Left lobe of liver (tissue), 2 donors: ENCODE results near the gene PHF23. TPM values are rescaled to one million over a fixed set of nuclear protein-coding genes. Genes with fewer than 3 reads are reported as not detected.

Source experiments
- ATAC-seq: fragments of 200-7000 bp; cut with Tn5 transposase; one replicate; pipeline ENCODE4 v1.9.1; 2020; ENCODE audit warnings: mild to moderate bottlenecking, moderate library complexity
- DNase-seq: peaks from one replicate; pipeline ENCODE4 v3.0.0-alpha.2; 2020; ENCODE audit warnings: low spot score
- total RNA-seq: library from RNA; stranded (reverse); gene quantifications from one replicate; pipeline ENCODE4 v1.2.1, GENCODE V29; 2021
- donor health status: DM: no; HTN: no; CAD: no; lungs with moderate emphysema.
- donor health status: DM: no; HTN: yes; CAD: no.

The PHF23 gene
- 16.5 TPM for total RNA-seq

DNA sequence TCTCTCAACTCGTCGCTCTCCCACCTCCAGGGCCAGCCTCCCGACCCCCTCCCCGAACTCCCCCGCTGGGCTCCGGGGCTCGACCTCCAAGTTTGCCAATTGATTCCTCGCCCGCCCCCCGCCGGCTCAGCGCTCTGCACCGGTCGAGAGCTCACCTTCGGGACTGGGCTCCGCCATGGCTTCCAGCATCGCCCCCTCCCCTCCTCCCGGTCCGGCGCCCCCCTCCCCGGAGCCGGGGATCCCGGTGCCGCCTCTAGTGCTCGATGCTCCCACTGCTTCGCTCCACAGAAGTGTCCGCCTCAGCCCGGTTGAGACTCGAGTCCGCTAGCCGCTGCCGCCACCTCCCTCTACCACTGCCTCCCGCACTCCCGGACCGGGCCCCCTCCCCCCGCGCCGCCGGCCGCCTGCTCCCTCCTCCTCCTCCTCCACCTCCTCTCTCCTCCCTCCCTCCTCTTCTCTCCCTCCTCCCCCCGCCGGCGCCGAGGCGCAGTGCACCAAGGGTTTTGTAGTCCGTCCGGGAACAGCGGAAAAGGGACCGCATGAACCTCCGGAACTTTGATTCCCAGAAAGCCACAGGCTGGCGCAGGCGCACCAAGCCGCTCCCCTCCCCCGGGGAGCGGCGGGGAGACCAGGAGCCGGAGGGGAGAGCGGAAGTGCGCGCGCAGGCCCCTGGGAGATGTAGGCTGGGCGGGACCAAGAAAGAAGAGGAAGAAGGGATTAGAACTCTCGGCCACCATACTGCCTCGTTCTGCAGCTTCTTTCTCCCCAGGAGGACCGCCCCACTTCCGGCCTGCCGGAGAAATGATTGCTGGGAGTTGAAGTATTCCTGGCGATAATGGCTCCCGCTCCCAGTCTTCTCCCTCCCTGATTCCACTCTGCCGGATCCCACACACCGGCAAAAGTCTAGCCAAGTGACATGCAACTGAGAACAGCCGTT, at the start of gene PHF23:
Gene PHF23, minus strand, starts transcription at position 367 of the 937 bp plus-strand sequence. Its CDS starts 178 bp downstream, at position 189.
- peak; percentile 72 for ATAC-seq
- DNase-seq, result peak; percentile 99

DNA sequence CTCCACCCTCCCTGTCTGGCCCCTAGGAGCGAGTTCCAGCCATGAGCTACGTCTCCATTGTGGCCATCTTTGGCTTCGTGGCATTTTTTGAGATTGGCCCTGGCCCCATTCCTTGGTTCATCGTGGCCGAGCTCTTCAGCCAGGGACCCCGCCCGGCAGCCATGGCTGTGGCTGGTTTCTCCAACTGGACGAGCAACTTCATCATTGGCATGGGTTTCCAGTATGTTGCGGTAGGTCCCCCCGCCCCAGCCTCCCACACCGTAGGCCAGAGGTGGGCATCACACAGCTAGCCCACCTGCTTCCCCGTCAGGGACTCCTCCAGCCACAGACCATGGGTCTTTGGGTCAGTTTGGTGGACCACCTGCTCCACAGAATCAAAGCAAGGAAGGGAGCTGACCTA, 46.4 kb upstream of the PHF23 start:
- ATAC-seq, result no peak

DNA sequence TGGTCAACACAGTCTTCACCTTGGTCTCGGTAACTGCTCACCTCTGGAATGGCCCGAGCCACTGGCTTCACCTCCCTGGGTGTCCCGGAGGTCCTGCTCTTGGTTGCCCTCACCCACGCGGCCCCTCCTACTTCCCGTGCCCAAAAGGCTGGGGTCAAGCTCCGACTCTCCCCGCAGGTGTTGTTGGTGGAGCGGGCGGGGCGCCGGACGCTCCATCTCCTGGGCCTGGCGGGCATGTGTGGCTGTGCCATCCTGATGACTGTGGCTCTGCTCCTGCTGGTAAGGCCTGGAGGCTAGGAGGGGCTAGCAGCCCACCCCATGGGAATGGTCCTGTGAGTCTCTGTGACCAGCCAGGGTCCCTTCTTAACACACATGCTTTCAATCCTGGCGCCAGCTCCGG, 45.7 kb upstream of the PHF23 start:
- DNase-seq (no peak), ATAC-seq (no peak)

More for the DNA sequence above, 46.4 kb upstream of the PHF23 start:
- DNase-seq, result no peak

DNA sequence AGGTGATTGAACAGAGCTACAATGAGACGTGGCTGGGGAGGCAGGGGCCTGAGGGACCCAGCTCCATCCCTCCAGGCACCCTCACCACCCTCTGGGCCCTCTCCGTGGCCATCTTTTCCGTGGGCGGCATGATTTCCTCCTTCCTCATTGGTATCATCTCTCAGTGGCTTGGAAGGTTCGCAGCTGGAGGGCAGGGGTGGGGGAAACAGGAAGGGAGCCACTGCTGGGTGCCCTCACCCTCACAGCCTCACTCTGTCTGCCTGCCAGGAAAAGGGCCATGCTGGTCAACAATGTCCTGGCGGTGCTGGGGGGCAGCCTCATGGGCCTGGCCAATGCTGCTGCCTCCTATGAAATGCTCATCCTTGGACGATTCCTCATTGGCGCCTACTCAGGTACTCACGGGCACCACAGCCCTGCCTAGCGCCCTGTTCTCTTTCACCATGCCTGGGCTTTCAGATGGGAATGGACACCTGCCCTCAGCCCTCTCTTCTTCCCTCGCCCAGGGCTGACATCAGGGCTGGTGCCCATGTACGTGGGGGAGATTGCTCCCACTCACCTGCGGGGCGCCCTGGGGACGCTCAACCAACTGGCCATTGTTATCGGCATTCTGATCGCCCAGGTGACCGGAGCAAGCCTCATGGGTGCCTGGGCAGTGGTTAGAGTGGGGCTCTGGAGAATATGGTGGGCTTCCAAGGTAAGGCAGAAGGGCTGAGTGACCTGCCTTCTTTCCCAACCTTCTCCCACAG, 44.4 kb upstream of the PHF23 start:
- no peak for ATAC-seq
- DNase-seq, result no peak

DNA sequence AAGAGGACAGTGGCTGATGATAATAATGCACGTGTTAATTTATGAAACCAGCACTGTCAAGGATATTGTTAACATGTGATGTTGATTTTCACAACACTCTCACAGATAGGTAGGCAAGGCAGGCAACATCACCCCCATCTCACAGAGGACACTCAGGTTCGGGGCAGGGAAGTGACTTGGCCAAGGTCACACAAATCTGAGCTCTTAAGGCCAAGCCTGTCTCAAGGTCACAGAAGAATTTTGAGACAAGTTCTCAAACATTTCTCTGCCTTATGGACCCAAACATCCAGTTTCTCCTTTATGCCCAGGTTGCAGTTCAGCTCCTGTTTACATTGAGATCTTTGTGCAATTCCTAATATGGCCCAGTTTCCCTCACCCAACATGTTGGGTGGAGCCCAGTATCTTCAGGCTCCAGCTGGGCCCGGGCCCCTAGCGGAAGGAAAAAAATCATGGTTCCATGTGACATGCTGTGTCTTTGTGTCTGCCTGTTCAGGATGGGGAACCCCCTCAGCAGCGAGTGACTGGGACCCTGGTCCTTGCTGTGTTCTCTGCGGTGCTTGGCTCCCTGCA, 43.6 kb upstream of the PHF23 start:
- no peak for ATAC-seq
- DNase-seq, result no peak

DNA sequence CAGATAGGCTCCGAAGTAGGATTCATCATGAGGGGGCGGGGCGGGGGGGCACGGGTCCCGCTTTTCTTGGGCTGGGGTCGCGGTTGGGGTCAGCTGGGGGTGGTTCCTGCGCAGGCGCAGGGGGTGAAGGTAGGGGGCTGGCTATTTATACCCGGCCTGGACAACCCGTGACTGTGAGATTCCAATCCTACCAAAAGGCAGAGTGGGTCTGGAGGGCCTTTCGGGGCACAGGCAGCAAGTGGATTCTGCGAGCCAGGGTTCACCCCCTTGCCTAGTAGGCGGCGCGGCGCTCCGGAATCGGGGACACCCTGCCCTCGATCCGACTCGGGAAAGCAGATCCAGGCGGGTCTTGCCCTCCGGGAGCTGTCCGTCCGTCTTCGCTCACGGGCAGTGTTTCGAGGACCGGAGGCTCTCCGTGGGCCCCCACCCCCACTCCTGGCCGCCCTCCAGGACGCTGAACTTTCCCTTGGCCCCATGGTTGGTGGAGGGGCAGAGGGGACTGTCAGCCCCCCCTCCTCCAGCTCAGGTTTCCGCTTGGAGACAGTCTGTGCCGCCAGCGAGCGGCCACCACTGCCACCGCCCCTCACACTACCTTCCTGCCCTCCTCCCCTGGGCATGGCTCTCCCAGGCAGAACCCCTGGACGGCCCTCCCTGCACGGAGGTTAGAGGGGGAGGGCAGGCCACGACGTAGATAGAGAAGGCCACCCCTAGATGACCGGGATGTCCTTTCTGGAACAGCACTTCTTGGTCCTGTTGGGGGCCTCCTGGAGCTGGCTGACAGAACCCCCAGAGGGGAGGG, 42.9 kb upstream of the PHF23 start:
- DNase-seq, result peak; percentile 60
- ATAC-seq, result no peak

DNA sequence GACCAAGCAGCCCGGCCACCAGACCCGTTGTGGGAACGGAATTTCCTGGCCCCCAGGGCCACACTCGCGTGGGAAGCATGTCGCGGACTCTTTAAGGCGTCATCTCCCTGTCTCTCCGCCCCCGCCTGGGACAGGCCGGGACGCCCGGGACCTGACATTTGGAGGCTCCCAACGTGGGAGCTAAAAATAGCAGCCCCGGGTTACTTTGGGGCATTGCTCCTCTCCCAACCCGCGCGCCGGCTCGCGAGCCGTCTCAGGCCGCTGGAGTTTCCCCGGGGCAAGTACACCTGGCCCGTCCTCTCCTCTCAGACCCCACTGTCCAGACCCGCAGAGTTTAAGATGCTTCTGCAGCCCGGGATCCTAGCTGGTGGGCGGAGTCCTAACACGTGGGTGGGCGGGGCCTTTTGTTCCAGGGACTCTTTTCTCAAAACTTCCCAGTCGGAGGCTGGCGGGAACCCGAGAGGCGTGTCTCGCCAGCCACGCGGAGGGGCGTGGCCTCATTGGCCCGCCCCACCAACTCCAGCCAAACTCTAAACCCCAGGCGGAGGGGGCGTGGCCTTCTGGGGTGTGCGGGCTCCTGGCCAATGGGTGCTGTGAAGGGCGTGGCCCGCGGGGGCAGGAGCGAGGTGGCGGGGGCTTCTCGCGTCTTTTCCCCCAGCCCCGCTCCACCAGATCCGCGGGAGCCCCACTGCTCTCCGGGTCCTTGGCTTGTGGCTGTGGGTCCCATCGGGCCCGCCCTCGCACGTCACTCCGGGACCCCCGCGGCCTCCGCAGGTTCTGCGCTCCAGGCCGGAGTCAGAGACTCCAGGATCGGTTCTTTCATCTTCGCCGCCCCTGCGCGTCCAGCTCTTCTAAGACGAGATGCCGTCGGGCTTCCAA, 42.1 kb upstream of the PHF23 start, which contains the start of gene SLC2A4:
Gene SLC2A4, plus strand, starts transcription at position 645 of the 879 bp plus-strand sequence. Its CDS starts 217 bp downstream, at position 862.
- peak; percentile 89 for ATAC-seq
- DNase-seq, result peak; percentile 97

DNA sequence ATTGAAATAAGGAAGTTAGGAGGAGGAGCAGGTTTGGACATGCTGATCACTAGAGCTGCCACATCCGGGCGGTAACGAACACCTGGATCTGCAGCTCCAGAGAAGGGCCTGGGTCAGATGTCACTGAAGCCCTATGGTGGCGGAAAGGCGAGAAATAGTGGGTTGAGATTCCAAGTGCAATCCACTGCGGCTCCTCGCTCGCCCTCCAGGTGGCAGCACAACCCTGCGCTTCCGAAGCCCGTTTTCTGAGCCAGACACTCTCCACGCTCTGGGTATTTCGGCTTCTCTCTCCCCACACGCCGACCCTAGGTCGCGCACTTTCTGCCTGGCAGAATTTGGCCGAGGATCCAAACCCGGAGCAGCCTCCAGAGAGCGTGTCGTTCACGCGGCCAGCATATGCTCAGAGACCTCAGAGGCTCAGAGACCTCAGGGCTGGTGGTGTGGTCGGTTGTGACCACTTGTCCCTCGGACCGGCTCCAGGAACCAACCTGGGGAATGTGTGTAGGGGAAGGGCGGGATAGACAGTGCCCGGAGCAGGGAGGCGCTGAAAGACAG, 41.3 kb upstream of the PHF23 start:
- ATAC-seq (peak; percentile 87), DNase-seq (peak; percentile 85)

DNA sequence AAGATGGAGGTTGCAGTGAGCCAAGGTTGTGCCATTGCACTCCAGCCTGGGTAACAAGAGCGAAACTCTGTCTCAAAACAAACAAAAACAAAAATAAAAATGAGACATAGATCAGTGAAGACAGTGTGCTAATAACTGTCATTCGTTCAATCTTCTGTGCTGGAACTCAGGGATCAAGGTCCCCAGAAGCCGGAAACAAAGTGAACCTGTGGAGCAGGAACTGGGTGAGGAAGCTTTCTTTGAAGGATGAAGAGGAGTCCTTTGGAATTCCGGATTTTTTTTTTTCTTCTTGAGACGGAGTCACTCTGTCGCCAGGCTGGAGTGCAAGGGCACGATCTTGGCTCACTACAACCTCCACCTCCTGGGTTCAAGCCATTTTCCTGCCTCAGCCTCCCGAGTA, 40.2 kb upstream of the PHF23 start:
- ATAC-seq (no peak), DNase-seq (no peak)

DNA sequence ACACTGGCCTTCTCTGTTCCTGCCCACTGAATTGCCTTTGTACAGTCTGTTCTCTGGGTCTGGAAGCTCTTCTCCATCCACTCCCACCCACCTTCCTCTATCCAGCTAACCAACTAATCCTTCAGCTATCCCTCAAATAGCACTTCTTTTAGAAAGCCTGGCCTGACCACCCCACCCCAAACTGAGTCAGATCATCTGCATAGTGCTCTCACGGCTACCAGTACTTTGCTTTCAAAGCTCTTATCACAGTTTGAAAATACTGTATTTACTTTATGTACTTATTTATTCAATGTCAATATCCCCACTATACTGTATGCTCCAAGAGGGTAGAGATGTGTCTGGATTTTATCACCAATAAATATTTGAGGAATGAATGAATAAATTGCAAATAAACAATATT, 27.5 kb upstream of the PHF23 start:
- ATAC-seq (no peak), DNase-seq (no peak)

DNA sequence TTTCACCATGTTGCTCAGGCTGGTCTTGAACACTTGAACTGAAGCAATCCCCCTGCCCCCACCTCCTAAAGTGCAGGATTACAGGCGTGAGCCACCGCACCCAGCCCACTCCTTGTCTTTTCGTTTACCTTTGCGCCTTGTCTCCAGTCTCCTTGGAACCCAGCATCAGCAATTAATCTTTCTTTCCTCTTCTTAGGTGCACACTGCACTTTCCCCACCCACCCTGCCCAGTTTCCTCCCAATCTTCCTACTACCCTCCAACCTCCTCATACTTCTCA, 24.5 kb upstream of the PHF23 start:
- no peak for DNase-seq
- no peak for ATAC-seq

DNA sequence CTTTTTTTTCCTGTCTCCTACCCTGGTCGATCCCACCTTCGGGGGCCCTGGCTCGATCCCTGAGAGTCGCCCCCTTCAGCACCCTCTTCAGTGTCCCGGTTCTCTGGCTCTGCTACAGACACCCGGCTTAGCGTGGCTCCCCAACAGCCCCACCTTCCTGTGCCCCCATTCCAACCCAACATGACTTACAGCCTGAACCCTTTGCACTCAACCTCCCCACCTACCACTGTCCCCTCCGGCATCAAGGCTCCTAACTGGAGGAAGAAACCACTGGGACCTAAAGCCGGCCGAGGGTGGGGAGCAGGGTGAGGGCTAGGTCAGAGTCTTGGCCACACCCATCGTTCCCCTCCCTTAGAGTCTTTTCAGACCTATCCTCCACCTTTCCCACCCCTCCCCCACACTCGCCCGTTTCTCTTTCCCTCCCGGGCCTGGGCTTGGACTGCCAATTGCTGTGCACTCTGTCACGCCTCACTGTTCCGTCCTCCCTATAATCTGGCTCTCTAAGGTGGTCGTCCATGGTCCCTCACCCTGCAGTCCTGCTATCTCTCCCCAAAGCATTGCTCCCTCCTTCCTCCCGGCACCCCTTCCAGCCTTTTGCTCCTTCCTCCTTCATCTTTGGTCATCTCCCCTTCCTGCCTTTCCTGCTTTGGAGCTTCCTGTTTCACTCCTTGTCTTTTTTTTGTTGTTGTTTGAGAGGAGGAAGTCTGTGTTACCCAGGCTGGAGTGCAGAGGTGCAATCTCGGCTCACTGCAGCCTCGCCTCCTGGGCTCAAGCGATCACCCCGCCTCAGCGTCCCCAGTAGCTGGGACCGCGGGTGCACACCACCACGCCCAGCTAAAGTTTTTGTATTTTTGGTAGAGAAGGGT, 23.9 kb upstream of the PHF23 start:
- ATAC-seq, result no peak
- DNase-seq, result no peak

DNA sequence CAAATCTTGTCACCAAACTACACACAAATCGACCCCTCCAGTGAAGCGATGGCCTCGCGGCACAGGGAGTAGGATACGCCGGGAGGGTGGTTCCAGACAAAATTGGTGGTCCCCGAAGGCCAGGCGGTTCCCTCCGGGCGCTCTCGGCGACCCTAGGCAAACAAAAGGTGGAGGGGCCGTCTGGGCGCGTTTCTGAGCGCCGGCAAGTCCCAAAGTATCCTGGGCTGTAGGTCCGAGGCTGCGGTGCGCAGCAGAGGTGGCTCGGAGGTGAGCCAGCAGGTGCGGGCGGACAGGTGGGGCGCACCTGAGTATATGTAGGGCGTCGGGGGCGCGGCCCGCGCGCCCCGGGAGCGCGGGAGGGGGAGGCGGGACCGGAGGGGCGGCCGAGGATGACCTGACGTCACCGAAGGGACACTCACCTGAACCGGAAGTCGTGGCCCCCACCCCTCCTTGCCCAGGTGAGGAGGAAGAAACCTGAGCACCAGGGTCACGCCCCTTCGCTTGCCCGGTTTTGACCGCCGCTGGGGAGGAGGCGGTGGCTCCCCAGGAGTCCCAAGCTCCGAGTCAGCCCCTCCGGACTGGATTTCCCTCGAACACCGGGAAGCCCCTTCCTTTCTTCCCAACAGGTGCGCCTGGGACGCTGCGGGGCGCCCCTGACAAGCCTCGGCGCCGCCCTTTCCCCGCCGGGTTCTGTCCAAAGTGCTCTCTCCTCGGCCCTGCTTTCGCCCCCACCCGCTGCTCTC, 23.1 kb upstream of the PHF23 start, which contains the start of gene CLDN7:
Gene CLDN7, minus strand, starts transcription at position 287 of the 743 bp plus-strand sequence. CDS start 435 bp downstream, outside the sequence.
- DNase-seq, result peak; percentile 62
- no peak for ATAC-seq

DNA sequence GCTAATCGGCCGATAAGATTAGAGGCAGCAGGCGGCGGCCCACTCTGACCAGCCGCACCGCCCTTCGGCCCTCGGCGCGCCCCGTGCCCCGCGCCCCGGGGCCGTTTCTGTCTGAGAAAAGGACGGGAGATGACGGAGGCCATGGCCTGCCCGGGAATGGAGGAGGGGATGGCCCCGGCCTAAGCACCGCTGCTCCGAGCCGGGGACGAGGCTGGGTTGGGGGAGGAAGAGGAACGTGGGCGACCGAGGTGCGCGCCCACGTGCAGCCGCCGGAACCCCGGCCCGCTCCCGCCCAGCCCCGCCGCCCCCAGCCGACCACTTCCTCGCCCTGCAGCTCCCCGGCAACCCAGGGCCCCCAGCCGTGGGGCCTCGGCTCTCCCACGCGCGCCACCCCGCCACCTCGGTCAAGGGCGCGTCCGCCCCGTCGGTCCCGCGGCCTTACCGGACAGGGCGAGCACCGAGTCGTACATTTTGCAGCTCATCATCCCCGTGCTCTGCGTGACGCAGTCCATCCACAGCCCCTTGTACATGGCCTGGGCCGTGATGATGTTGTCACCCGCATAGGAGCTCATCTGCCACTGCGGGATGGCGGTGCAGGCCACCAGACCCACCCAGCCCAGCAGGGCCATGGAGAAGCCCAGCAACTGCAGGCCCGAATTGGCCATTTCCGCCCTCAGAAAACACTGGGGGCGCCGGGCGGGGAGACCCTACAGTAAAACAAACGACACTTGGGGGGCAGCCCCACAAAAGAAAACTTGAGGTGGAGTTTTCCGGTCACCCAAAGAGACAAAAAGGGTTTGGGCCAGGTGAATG, 22.3 kb upstream of the PHF23 start:
- no peak for DNase-seq
- peak; percentile 30 for ATAC-seq

DNA sequence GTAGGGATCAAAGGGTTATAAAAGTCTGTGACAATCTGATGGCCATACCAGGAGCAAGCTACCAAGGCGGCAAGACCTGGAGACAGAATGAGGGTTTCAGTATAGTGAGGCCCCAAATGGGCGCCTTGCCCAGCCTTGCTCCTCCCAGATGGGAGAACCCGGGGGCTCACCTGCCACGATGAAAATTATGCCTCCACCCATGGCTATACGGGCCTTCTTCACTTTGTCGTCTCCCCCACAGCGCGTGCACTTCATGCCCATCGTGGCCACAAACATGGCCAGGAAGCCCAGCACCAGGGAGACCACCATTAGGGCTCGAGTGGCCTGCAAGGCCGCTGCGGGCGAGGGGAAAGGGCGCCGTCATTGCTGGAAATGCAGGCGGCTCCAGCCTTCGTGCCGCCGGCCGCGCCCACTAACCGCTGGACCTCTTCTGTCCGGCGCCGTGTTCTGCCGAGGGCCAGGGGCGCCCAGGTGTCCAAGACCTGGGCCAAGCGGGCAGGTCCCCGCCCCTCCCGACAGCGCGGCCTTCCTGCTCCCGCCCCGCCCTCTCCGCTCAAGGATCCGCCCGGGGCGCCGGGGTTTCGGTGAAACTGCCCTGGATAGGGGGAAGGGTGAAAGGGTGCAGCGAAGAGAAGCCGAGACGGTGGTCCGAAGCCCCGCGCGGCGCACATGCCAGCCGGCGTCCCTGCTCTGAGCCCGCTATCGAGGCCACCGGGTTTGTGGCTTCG, 21.6 kb upstream of the PHF23 start:
- DNase-seq, result peak; percentile 91
- ATAC-seq, result peak; percentile 78

DNA sequence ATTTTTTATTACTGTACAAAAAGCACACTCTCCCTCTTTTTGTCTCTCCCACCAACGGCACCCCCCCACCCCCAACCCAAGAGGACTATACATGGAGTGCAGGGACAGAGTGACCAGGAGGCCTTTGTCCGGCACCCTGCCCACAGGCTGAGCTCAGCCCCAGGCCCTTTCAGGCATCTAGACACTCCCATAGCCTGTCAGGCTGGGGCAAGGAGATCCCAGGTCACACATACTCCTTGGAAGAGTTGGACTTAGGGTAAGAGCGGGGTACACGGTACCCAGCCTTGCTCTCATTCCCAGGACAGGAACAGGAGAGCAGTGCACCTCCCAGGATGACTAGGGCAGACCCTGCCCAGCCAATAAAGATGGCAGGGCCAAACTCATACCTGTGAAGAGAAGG, 20.9 kb upstream of the PHF23 start:
- DNase-seq, result no peak
- peak; percentile 5 for ATAC-seq
